Loucy (cell line): ENCODE data around the gene SLC19A3.

Source experiments
- H2AFZ ChIP-seq: fragments of 200-600 bp; sonication (generic); 2 replicates; pipeline ENCODE4 v1.6.0; 2016; ENCODE audit warnings: antibody characterized with exemption, mild to moderate bottlenecking, low read length, moderate library complexity
- H3F3A ChIP-seq: fragments of 200-600 bp; 2 replicates; pipeline ENCODE4 v1.6.0; 2016; ENCODE audit warnings: antibody characterized with exemption, low read depth, mild to moderate bottlenecking
- H3K27me3 ChIP-seq: fragments of 200-600 bp; sonication (generic); 2 replicates; pipeline ENCODE4 v1.6.1; 2014; ENCODE audit warnings: low read length, mild to moderate bottlenecking; ENCODE audit not compliant: insufficient read depth, poor library complexity, severe bottlenecking
- H3K36me3 ChIP-seq: fragments of 200-600 bp; sonication (generic); 2 replicates; pipeline ENCODE4 v1.6.1; 2016; ENCODE audit warnings: low read length; ENCODE audit not compliant: insufficient read depth
- H3K4me1 ChIP-seq: fragments of 200-600 bp; sonication (generic); 2 replicates; pipeline ENCODE4 v1.5.1; 2014; ENCODE audit warnings: low read length, mild to moderate bottlenecking; ENCODE audit not compliant: insufficient read depth, poor library complexity, severe bottlenecking
- H3K4me2 ChIP-seq: fragments of 200-600 bp; sonication (generic); 2 replicates; pipeline ENCODE4 v1.6.0; 2014; ENCODE audit warnings: antibody characterized with exemption, low read length, low read depth, mild to moderate bottlenecking; ENCODE audit not compliant: poor library complexity, severe bottlenecking
- H3K4me3 ChIP-seq: fragments of 200-600 bp; sonication (generic); 2 replicates; pipeline ENCODE4 v1.5.1; 2014; ENCODE audit warnings: low read length, mild to moderate bottlenecking, mixed read lengths; ENCODE audit not compliant: poor library complexity, severe bottlenecking
- H3K79me2 ChIP-seq: fragments of 200-600 bp; sonication (generic); 2 replicates; pipeline ENCODE4 v1.6.1; 2014; ENCODE audit warnings: low read length; ENCODE audit not compliant: insufficient read depth
- H3K9ac ChIP-seq: fragments of 200-600 bp; sonication (generic); 2 replicates; pipeline ENCODE4 v1.6.0; 2014; ENCODE audit warnings: mild to moderate bottlenecking, low read depth, low read length, moderate library complexity; ENCODE audit not compliant: poor library complexity, severe bottlenecking
- H3K9me2 ChIP-seq: fragments of 200-600 bp; sonication (generic); replicated peaks from 2 replicates; pipeline ENCODE4 v1.6.1; 2016; ENCODE audit warnings: low read depth, low read length, mixed read lengths
- H3K9me3 ChIP-seq: fragments of 200-600 bp; sonication (generic); 2 replicates; pipeline ENCODE4 v1.6.1; 2014; ENCODE audit warnings: mild to moderate bottlenecking, antibody characterized with exemption, low read length, low read depth; ENCODE audit not compliant: insufficient read depth
- H4K20me1 ChIP-seq: fragments of 200-600 bp; sonication (generic); 2 replicates; pipeline ENCODE4 v1.6.0; 2014; ENCODE audit warnings: antibody characterized with exemption, low read length, mild to moderate bottlenecking; ENCODE audit not compliant: insufficient read depth, poor library complexity, severe bottlenecking
- CTCF ChIP-seq: fragments of 200-600 bp; sonication (generic); conservative IDR thresholded peaks from 2 replicates; pipeline ENCODE4 v1.5.1; 2014; ENCODE audit warnings: mild to moderate bottlenecking, antibody characterized with exemption, low read length
- EZH2phosphoT487 ChIP-seq: fragments of 200-600 bp; IDR thresholded peaks from 2 replicates; pipeline ENCODE4 v1.6.1; 2018; ENCODE audit warnings: antibody characterized with exemption, mild to moderate bottlenecking, moderate library complexity, borderline replicate concordance

SLC19A3 gene

GRCh38 chr2:227634201-227634600, 83.6 kb downstream of the SLC19A3 start:
- Histone ChIP-seq H3K4me3 (no peak overlapping the region), H3K9ac (no peak overlapping the region), H2AFZ (no peak overlapping the region), H3K4me1 (no peaks in the 10 kb centered on the region), H3K9me2 (no peaks in the 10 kb centered on the region), H3K9me3 (no peaks in the 10 kb centered on the region), H3K79me2 (no peaks in the 10 kb centered on the region), H3K27me3 (no peaks in the 10 kb centered on the region), H3K4me2 (no peak overlapping the region), H3K36me3 (no peaks in the 10 kb centered on the region), H4K20me1 (no peaks in the 10 kb centered on the region), H3F3A (no peaks in the 10 kb centered on the region)
- no peak for TF ChIP-seq CTCF
- TF ChIP-seq EZH2phosphoT487: no peak
